NCI-H226 (cell line): ENCODE measurements around the gene UGT1A8.

Experiments
- DNase-seq: peaks from one replicate; pipeline ENCODE4 v3.0.0-alpha.2; 2015

Gene UGT1A8

GRCh38 chr2:233822101-233822771 lies 204.8 kb downstream of the UGT1A8 start:
- no peak for DNase-seq
